ENCODE data around the gene PM20D2.

DNA sequence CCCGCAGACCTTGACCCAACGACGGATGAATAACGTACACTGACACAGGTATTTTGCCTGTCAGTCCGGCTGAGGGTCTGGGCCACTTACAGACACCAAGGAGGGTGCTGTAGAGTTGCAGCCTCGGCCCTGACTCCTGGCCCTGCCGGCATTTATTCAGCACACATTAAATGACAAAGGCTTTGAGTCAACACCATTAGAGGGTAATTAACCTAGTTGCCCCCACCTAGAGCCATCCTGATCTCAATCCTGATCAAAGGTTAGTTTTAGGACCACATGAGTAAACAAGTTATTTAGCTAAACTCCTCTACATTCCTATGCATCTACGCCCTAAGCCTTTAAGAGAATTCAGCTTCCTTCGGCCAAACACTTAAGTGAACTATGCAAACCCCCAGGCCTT, 11.9 kb upstream of the PM20D2 start:
- no peak for TF ChIP-seq POLR2A (IDR thresholded peaks at IDR 0.05)
- TF ChIP-seq, protein P1, sequence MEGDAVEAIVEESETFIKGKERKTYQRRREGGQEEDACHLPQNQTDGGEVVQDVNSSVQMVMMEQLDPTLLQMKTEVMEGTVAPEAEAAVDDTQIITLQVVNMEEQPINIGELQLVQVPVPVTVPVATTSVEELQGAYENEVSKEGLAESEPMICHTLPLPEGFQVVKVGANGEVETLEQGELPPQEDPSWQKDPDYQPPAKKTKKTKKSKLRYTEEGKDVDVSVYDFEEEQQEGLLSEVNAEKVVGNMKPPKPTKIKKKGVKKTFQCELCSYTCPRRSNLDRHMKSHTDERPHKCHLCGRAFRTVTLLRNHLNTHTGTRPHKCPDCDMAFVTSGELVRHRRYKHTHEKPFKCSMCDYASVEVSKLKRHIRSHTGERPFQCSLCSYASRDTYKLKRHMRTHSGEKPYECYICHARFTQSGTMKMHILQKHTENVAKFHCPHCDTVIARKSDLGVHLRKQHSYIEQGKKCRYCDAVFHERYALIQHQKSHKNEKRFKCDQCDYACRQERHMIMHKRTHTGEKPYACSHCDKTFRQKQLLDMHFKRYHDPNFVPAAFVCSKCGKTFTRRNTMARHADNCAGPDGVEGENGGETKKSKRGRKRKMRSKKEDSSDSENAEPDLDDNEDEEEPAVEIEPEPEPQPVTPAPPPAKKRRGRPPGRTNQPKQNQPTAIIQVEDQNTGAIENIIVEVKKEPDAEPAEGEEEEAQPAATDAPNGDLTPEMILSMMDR (IDR thresholded peaks at IDR 0.05) = no peak
